Small intestine (tissue), 7 donors: Measurements from ENCODE around the gene TTC36. TPM values are rescaled to one million over a fixed set of nuclear protein-coding genes. Genes with fewer than 3 reads are reported as not detected.
A peak's percentile ranks its signal among the peaks of the same experiment; 100 is the strongest.

Source experiments
- DNase-seq, 2 donors: peaks; one replicate each; pipeline versions ENCODE4 v3.0.0 to v3.0.0-alpha.2; 2013
- FAIRE-seq: peaks from 2 replicates; lab custom pipeline; 2012; peaks lifted over from hg19 to GRCh38; lab: Jason Lieb, UNC
- H3K27ac ChIP-seq, 3 donors: one replicate each; pipeline ENCODE4 v1.5.1; 2013; ENCODE audit warnings: low read length in 2 of 3, mild to moderate bottlenecking in 2 of 3, control low read depth in 1 of 3, inconsistent platforms in 1 of 3, low read depth in 1 of 3, moderate library complexity in 1 of 3
- H3K27me3 ChIP-seq, 3 donors: one replicate each; pipeline ENCODE4 v1.6.1; 2013; ENCODE audit warnings: low read length in 3 of 3, inconsistent platforms in 1 of 3; ENCODE audit not compliant: control insufficient read depth in 3 of 3, insufficient read depth in 3 of 3
- H3K36me3 ChIP-seq, 3 donors: one replicate each; pipeline ENCODE4 v1.6.1; 2013; ENCODE audit warnings: low read length in 3 of 3, inconsistent platforms in 1 of 3, low read depth in 1 of 3, mild to moderate bottlenecking in 1 of 3, moderate library complexity in 1 of 3; ENCODE audit not compliant: control insufficient read depth in 3 of 3, insufficient read depth in 2 of 3
- H3K4me1 ChIP-seq, 3 donors: one replicate each; pipeline ENCODE4 v1.6.1; 2013; ENCODE audit warnings: low read length in 2 of 3, inconsistent platforms in 1 of 3, low read depth in 1 of 3, mild to moderate bottlenecking in 1 of 3, moderate library complexity in 1 of 3; ENCODE audit not compliant: control insufficient read depth in 3 of 3, insufficient read depth in 2 of 3
- H3K4me3 ChIP-seq, 3 donors: one replicate each; pipeline ENCODE4 v1.5.1; 2013; ENCODE audit warnings: low read length in 3 of 3, control low read depth in 1 of 3, inconsistent platforms in 1 of 3, low read depth in 1 of 3, mild to moderate bottlenecking in 1 of 3, moderate library complexity in 1 of 3
- H3K9me3 ChIP-seq, 2 donors: one replicate each; pipeline ENCODE4 v1.6.1; 2013; ENCODE audit warnings: low read depth in 1 of 2, low read length in 1 of 2; ENCODE audit not compliant: control insufficient read depth in 2 of 2, insufficient read depth in 1 of 2
- WGBS, 3 donors: extraction: QIAGEN DNeasy Blood & Tissue Kit; methylation state at CpG; one replicate each; pipeline ENCODE4 v1.1.7; 2013; 5-methylcytosine and 5-hydroxymethylcytosine counted together
- polyA plus RNA-seq, 4 donors: library from polyadenylated mRNA; stranded (reverse) in 3 of 4; unstranded in 1 of 4; fragments of 200-250 nt in 3 of 4; fragments of 120-200 nt in 1 of 4; gene quantifications; one replicate each; pipeline versions ENCODE4 v1.2.1 to v1.2.3, GENCODE V29; 2013
- donor health status: healthy with polysubstance abuse.
- donor health status: control.
- donor health status: control.
- donor health status: Bipolar disorder and iron deficiency.
- donor health status: healthy.

TTC36 gene
- polyA plus RNA-seq, 4 donors, result 2.3 to 91.3 (median 15.0) TPM

- 16 to 61% (median 31%) methylated on average over 27 of the region's 27 CpGs for WGBS, 3 donors
- Histone ChIP-seq H3K27me3 (no peaks in the 10 kb centered on the region), H3K27ac (peak overlapping the region; percentile 90 to 96 (median 95)), H3K9me3 (no peaks in the 10 kb centered on the region), H3K4me3 (peak overlapping the region in 2 of 3 donors; percentile 43 to 48), H3K4me1 (peaks cover 0 to 51% (median 3%) of the 10 kb centered on the region in 3 donors), H3K36me3 (peaks cover 0 to 44% (median 0%) of the 10 kb centered on the region in 3 donors)
- peak; percentile 93 to 99 for DNase-seq
- FAIRE-seq, result no peak
Observed at GRCh38 chr11:118533769-118534729, 6.8 kb downstream of the TTC36 start.

- Histone ChIP-seq H3K4me1 (peaks cover 0 to 38% (median 0%) of the 10 kb centered on the region in 3 donors), H3K4me3 (peak overlapping the region in 1 of 3 donors; percentile 48), H3K36me3 (peaks cover 0 to 47% (median 2%) of the 10 kb centered on the region in 3 donors), H3K27ac (peak overlapping the region in 2 of 3 donors; percentile 86 to 95), H3K9me3 (no peaks in the 10 kb centered on the region), H3K27me3 (no peaks in the 10 kb centered on the region)
- DNase-seq (no peak), FAIRE-seq (no peak)
- 75 to 82% (median 80%) methylated on average over 9 of the region's 9 CpGs for WGBS, 3 donors
Observed at GRCh38 chr11:118535261-118535660, 8.0 kb downstream of the TTC36 start.

- Histone ChIP-seq H3K4me1 (peaks cover 0 to 38% (median 0%) of the 10 kb centered on the region in 3 donors), H3K27me3 (no peaks in the 10 kb centered on the region), H3K27ac (no peak overlapping the region), H3K9me3 (no peaks in the 10 kb centered on the region), H3K36me3 (peaks cover 0 to 56% (median 2%) of the 10 kb centered on the region in 3 donors), H3K4me3 (no peak overlapping the region)
- DNase-seq (peak; percentile 45 to 56), FAIRE-seq (no peak)
- WGBS, 3 donors, result 78 to 93% (median 78%) methylated on average over 5 of the region's 5 CpGs
Observed at GRCh38 chr11:118536726-118537125, 9.5 kb downstream of the TTC36 start.

GRCh38 chr11:118537409-118537980, 10.2 kb downstream of the TTC36 start:
- Histone ChIP-seq H3K27me3 (no peaks in the 10 kb centered on the region), H3K4me1 (peaks cover 0 to 32% (median 0%) of the 10 kb centered on the region in 3 donors), H3K9me3 (no peaks in the 10 kb centered on the region), H3K36me3 (peaks cover 0 to 63% (median 5%) of the 10 kb centered on the region in 3 donors), H3K4me3 (no peak overlapping the region), H3K27ac (no peak overlapping the region)
- 65 to 70% (median 67%) methylated on average over 6 of the region's 6 CpGs for WGBS, 3 donors
- FAIRE-seq (no peak), DNase-seq (no peak)

- Histone ChIP-seq H3K36me3 (peaks cover 4 to 57% (median 9%) of the 10 kb centered on the region in 3 donors), H3K27me3 (no peaks in the 10 kb centered on the region), H3K9me3 (no peaks in the 10 kb centered on the region), H3K4me1 (no peaks in the 10 kb centered on the region), H3K27ac (no peak overlapping the region), H3K4me3 (no peak overlapping the region)
- WGBS, 3 donors, result 92 to 93% (median 93%) methylated on average over 8 of the region's 8 CpGs
- FAIRE-seq (no peak), DNase-seq (no peak)
Observed at GRCh38 chr11:118544010-118544646, 16.9 kb downstream of the TTC36 start.

- 83 to 92% (median 88%) methylated on average over 3 of the region's 3 CpGs for WGBS, 3 donors
- Histone ChIP-seq H3K36me3 (peaks cover 4 to 59% (median 9%) of the 10 kb centered on the region in 3 donors), H3K9me3 (no peaks in the 10 kb centered on the region), H3K27me3 (no peaks in the 10 kb centered on the region), H3K27ac (no peak overlapping the region), H3K4me1 (no peaks in the 10 kb centered on the region), H3K4me3 (no peak overlapping the region)
- DNase-seq, result no peak
- FAIRE-seq, result no peak
Observed at GRCh38 chr11:118544647-118545010, 17.4 kb downstream of the TTC36 start.

- H3K27me3 ChIP-seq, result no peaks in the 10 kb centered on the region
- FAIRE-seq (no peak), DNase-seq (no peak)
- H3K4me1 ChIP-seq, result no peaks in the 10 kb centered on the region
- H3K36me3 ChIP-seq, result peaks cover 4 to 60% (median 7%) of the 10 kb centered on the region in 3 donors
- 78 to 88% (median 86%) methylated on average over 5 of the region's 5 CpGs for WGBS, 3 donors
- no peak overlapping the region for H3K4me3 ChIP-seq
- H3K9me3 ChIP-seq, result no peaks in the 10 kb centered on the region
- H3K27ac ChIP-seq, result no peak overlapping the region
Observed at GRCh38 chr11:118545533-118545932, 18.3 kb downstream of the TTC36 start.

- 64 to 77% (median 73%) methylated on average over 2 of the region's 2 CpGs for WGBS, 3 donors
- DNase-seq (no peak), FAIRE-seq (no peak)
- no peaks in the 10 kb centered on the region for H3K9me3 ChIP-seq
- no peaks in the 10 kb centered on the region for H3K4me1 ChIP-seq
- no peaks in the 10 kb centered on the region for H3K27me3 ChIP-seq
- no peak overlapping the region for H3K4me3 ChIP-seq
- no peak overlapping the region for H3K27ac ChIP-seq
- H3K36me3 ChIP-seq, result peaks cover 4 to 63% (median 12%) of the 10 kb centered on the region in 3 donors
Observed at GRCh38 chr11:118547132-118547531, 19.9 kb downstream of the TTC36 start.
